ENCODE measurements around the gene WDR62.

WDR62 gene

DNA sequence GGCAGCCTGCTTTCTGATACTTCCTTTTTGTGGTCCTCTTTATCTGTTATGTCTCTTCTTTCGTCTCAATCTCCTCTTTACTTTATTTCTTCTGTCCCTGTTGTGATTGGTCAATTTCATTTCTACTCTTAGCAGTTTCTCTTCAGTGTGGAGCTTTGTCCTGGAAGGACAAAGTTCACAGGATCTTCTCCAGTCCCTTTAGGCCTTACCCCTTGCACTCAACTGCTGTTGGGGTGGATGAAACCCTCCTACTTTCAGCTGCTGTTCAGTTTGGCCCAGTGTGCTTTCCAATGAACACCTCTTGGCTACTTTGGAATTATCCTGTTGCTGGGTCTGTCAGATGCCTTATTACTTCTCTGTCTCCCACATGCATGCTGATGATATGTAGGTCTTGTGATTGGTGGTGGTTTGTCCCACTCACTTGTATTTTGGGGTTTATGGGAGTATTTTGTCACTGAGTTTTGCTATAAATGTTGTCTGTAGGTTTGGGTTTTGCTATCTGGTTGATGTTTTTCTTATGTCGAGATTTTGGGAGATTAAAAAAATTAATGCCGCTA is 24.8 kb downstream of the WDR62 start:
- DNase-seq (ENCODE audit: low spot score): no peak

DNA sequence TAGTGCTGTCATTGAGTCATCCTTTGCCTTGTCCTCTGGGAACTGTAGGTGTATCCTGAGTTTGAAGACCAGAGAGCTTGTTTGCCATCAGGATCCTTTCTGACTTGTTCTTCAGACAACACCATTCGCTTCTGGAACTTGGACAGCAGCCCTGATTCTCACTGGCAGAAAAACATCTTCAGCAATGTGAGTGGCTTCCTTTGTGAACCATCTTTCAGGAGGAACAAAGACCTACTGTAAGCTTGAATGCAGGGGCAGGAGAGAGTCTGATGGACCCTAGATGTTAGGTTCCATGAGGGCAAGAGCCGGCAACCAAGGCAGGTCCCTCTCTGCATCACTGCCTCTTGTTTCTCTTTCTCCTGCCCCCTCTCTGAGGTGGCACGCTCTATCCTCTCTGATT is 26.7 kb downstream of the WDR62 start:
- DNase-seq (ENCODE audit: low spot score): peak; percentile 88

DNA sequence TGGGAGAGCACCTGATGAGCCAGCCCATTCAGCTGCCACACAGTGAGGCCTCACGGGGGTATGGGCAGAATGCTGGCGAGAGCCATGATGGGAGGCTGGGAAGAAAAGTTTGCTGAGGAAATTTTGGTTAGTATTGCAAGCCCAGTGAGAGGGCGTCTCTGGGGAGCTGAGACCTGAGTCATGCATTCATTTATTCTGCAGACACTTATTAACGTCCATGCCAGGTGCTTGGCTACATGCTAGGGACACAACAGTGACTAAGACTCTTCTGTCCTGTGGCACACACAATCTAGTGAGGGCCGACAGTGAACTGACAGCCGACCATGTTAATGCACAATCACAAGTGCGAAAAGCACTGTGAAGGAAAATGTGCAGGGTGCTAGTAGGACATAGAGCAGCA is 27.2 kb downstream of the WDR62 start:
- DNase-seq (ENCODE audit: low spot score): no peak

GRCh38 chr19:36082916-36083315 is 28.2 kb downstream of the WDR62 start:
- DNase-seq (ENCODE audit: low spot score): no peak

- no peak for DNase-seq (ENCODE audit: low spot score)
Observed at GRCh38 chr19:36084231-36085009, 29.7 kb downstream of the WDR62 start.

DNA sequence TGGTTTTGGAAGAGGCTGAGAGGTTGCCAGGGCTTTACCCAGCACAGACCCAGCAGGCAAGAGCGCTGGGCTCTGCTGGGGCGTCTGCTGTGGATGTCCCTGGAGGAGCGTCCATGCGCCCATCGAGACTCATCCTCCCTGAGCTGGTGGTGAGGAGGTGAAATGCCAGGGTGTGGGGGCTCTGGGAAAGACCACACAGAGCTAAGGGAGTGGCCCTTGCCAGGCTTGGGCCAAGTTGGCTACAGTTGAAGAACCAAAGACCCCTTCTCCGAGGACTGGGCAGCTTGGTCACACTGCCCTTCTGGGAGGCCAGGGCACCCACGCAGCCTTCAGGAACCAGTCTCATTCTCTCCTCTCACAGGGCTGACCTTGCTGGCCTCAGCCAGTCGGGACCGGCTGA is 31.6 kb downstream of the WDR62 start:
- DNase-seq (ENCODE audit: low spot score): no peak

DNA sequence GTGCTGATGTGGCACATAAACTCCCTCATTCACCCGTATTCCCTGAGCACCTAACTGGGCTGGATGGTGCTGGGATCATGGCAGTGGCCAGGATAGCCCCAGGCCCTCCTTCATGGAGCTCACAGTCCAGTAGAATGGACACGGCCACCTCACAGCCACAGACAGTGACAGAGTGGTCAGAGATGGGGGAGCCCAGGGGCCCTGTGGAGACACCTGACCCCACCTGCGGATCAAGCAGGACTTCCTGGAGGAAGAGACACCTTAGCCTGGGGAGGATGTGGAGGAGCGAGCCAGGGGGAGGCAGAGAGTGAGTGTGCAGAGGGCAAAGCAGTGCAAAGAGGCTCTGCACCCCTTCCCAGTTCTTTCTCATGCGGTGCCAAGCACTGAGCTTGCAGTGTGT is 35.1 kb downstream of the WDR62 start:
- no peak for DNase-seq (ENCODE audit: low spot score)

DNA sequence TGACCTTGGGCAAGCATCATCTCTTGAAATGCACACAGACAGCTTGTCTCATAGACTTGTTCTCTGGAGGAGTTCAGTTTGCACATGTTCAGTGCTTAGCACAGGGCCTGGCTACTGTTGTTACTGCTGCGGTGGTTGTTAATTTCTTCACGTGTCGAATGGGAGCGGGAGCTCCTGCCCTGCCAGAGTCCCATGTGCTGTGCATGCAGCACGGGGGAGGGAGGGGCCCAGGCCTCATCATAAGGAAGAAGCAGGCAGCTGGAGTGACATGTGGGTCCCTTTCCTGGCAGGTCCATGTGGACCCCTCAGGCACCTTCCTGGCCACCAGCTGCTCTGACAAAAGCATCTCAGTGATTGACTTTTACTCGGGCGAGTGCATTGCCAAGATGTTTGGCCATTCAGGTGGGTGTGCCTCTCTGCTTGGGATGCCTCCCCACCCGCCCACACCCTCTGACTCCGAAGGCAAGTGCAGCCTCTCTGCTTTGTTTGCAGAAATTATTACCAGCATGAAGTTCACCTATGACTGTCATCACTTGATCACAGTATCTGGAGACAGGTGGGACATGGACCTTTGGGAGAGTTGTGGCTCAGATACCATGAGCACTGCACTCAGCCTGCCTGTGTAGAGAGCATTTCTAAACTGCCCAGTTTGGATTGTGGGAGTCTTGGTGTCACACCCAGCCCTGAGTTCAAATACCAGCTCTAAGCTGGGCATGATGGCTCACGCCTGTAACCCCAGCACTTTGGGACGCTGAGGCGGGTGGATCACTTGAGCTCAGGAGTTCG is 36.4 kb downstream of the WDR62 start:
- DNase-seq (ENCODE audit: low spot score): no peak

- DNase-seq (ENCODE audit: low spot score): no peak
Observed at GRCh38 chr19:36092566-36092965, 37.9 kb downstream of the WDR62 start.

DNA sequence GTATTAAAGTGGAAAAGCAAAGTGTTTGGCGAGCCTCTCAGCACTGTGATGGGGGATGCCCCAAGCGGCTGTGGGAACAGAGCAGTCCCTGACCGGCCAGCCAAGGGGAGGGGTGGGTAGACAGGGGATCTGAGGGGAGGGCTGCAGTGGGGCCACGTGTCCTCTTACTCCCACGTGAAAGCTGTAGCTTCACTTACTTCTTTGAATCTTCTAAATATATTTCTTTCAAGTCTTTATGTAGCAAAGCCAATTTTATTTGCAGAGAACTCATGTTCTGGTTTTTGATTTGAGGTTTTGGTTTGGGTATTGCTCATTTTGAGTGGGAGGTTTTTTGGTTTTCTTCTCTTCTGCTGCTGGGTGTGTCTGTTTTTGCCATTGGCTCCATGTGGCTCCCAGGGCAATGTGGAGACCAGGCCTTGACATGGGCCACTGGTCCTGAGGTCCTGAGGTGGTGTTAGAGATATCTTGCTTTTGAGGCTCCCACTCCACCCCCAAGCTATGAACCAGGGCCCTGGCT is 38.5 kb downstream of the WDR62 start:
- DNase-seq (ENCODE audit: low spot score): no peak

- DNase-seq (ENCODE audit: low spot score): peak; percentile 82
Observed at GRCh38 chr19:36093687-36094086, 39.0 kb downstream of the WDR62 start.

GRCh38 chr19:36097036-36097435 is 42.3 kb downstream of the WDR62 start:
- DNase-seq (ENCODE audit: low spot score): peak; percentile 95

GRCh38 chr19:36099166-36099785 is 44.6 kb downstream of the WDR62 start:
- no peak for DNase-seq (ENCODE audit: low spot score)

GRCh38 chr19:36100476-36100875 is 45.8 kb downstream of the WDR62 start:
- DNase-seq (ENCODE audit: low spot score): no peak

DNA sequence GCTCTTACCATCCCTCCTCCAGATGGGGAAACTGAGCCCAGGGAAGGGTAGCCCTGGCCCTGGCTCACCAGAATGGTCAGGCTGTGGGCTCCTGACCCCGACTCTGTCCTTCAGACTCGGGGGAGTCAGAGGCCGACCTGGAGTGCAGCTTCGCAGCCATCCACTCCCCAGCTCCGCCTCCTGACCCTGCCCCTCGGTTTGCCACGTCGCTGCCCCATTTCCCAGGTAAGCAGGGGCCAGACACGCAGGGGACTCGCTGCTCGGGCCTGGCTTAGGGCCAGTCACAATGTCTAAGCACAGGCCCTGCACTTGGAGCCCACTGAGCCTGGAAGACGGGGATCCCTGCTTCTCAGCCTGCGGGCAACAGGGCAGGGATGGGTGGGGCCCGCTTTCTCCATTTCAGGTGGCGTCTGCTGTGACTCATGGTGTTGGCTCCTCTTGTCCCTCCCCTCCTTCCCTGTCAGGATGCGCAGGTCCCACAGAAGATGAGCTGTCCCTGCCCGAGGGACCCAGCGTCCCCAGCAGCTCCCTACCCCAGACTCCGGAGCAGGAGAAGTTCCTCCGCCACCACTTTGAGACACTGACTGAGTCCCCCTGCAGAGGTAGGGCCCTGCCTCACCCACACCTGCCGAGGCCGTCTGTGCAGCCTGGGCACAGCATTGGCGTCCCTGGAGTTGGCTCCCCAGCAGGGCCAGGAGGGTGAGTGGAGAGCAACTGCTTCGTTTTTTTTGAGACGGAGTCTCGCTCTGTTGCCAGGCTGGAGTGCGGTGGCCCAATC is 47.0 kb downstream of the WDR62 start:
- no peak for DNase-seq (ENCODE audit: low spot score)

- no peak for DNase-seq (ENCODE audit: low spot score)
Observed at GRCh38 chr19:36103040-36103626, 48.4 kb downstream of the WDR62 start.

GRCh38 chr19:36103842-36104552 is 49.3 kb downstream of the WDR62 start:
- DNase-seq (ENCODE audit: low spot score): no peak

DNA sequence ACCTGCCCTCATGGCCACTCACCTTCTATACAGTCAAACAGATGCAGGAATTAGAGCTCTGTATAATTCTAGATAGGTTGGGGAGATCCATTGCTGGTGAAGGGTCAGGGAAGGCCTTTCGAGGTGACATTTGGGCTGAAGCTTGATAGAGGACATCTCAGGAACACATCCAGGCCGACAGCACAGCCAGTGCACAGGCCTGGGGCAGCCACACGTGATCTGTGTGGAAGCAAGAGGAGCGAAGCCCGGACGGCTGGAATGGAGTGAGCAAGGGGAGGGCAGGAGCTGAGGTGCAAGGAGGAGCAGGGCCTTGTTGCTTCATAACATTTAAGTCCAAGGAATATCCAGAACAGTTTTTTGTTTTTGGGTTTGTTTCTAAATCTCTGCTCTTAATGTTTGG is 51.7 kb downstream of the WDR62 start:
- no peak for DNase-seq (ENCODE audit: low spot score)

DNA sequence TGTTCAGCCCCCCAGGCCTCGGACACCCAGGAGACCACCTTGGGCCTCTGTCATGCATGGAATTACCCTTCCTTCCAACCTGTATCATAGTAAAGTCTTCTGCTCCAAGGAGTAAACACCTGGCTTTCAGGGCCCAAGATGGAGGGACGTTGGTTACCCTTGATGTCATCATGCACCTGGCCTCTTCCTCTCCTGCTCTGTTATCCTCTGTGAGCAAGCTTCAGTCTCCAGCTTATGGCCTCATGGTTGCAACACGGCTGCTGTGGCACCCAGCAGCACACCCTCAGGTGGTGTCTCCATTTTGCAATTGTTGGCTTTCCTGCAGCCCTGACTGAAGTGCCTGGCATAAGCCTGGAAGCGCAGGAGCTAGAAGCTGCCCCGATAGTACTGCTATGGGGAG is 52.3 kb downstream of the WDR62 start:
- no peak for DNase-seq (ENCODE audit: low spot score)

DNA sequence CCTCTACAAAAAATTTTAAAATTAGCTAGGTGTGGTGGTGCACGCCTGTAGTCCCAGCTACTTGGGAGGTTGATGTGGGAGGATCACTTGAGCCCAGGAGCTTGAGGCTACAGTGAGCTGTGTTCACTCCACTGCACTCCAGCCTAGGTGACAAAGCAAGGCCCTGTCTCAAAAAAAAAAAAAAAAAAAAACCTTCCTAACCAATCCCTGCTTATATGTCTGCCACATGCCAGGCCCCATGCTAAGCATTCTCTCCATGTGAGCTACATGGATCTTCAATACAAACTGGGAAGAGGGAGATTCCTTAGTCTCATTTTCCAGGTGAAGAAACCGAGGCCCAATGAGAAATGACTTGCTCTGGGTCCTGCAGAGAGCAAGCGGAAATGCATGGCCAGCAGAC is 54.0 kb downstream of the WDR62 start:
- no peak for DNase-seq (ENCODE audit: low spot score)
